NCI-H69 (cell line): Measurements from ENCODE around the gene DOCK8.

Experiments
- DNase-seq: peaks from one replicate; lab custom pipeline; 2025; lab: John Stamatoyannopoulos, UW

DOCK8 gene

GRCh38 chr9:462606-463005, 247.9 kb downstream of the DOCK8 start:
- DNase-seq = no peak

- DNase-seq = no peak
These were observed 248.9 kb downstream of the DOCK8 start for GRCh38 chr9:463455-464171.

GRCh38 chr9:466747-467146, 252.1 kb downstream of the DOCK8 start:
- no peak for DNase-seq

- DNase-seq = no peak
These were observed 254.2 kb downstream of the DOCK8 start for GRCh38 chr9:468766-469426.

GRCh38 chr9:469672-470551, 255.2 kb downstream of the DOCK8 start:
- peak; percentile 80 for DNase-seq

- no peak for DNase-seq
These were observed 256.0 kb downstream of the DOCK8 start for GRCh38 chr9:470552-471194.

- DNase-seq = no peak
These were observed 256.7 kb downstream of the DOCK8 start for GRCh38 chr9:471320-471719.

GRCh38 chr9:472479-473075, 257.9 kb downstream of the DOCK8 start:
- DNase-seq = no peak

GRCh38 chr9:477193-477592, 262.5 kb downstream of the DOCK8 start:
- no peak for DNase-seq

GRCh38 chr9:479304-479970, 264.8 kb downstream of the DOCK8 start:
- DNase-seq = no peak

GRCh38 chr9:479971-480350, 265.3 kb downstream of the DOCK8 start:
- no peak for DNase-seq

- no peak for DNase-seq
These were observed 268.1 kb downstream of the DOCK8 start for GRCh38 chr9:482739-483138.

- no peak for DNase-seq
These were observed 271.5 kb downstream of the DOCK8 start for GRCh38 chr9:486156-486555.

- no peak for DNase-seq
These were observed 272.8 kb downstream of the DOCK8 start for GRCh38 chr9:487429-487828.

GRCh38 chr9:488448-488847, 273.8 kb downstream of the DOCK8 start:
- DNase-seq = no peak

- DNase-seq = no peak
These were observed 274.8 kb downstream of the DOCK8 start for GRCh38 chr9:489198-490197.

GRCh38 chr9:494764-495163, 280.1 kb downstream of the DOCK8 start:
- no peak for DNase-seq

- DNase-seq = no peak
These were observed 281.1 kb downstream of the DOCK8 start for GRCh38 chr9:495739-496138.

- DNase-seq = no peak
These were observed 288.7 kb downstream of the DOCK8 start for GRCh38 chr9:503326-503725.
